SU-DHL-6 (cell line): Measurements from ENCODE around the gene EPHB1.

Source experiments
- H2AFZ ChIP-seq: fragments of 200-600 bp; sonication (generic); 2 replicates; pipeline ENCODE4 v1.6.1; 2014; ENCODE audit warnings: low read depth, mild to moderate bottlenecking, moderate library complexity, mixed read lengths, antibody characterized with exemption, low read length; ENCODE audit not compliant: severe bottlenecking
- H3F3A ChIP-seq: fragments of 200-600 bp; shearing (Covaris generic); 2 replicates; pipeline ENCODE4 v1.6.0; 2016; ENCODE audit warnings: antibody characterized with exemption, mild to moderate bottlenecking; ENCODE audit not compliant: insufficient read depth
- H3K27ac ChIP-seq: fragments of 200-600 bp; sonication (generic); 2 replicates; pipeline ENCODE4 v1.5.1; 2016; ENCODE audit warnings: low read depth, mild to moderate bottlenecking, low read length, moderate library complexity, mixed read lengths
- H3K27me3 ChIP-seq: fragments of 200-600 bp; sonication (generic), shearing (Covaris generic); 2 replicates; pipeline ENCODE4 v1.6.0; 2014; ENCODE audit warnings: mild to moderate bottlenecking, low read length
- H3K36me3 ChIP-seq: fragments of 200-600 bp; sonication (generic); 2 replicates; pipeline ENCODE4 v1.6.1; 2014; ENCODE audit warnings: mild to moderate bottlenecking, low read length, mixed read lengths
- H3K4me2 ChIP-seq: fragments of 300-600, 200-600 bp; shearing (Covaris generic), sonication (generic); 2 replicates; pipeline ENCODE4 v1.6.0; 2014; ENCODE audit warnings: low read length, low read depth, mild to moderate bottlenecking; ENCODE audit not compliant: poor library complexity, severe bottlenecking
- H3K4me3 ChIP-seq: fragments of 200-600 bp; sonication (generic); 2 replicates; pipeline ENCODE4 v1.5.1; 2014; ENCODE audit warnings: antibody characterized with exemption, low read length, mild to moderate bottlenecking, mixed read lengths; ENCODE audit not compliant: insufficient read depth, poor library complexity, severe bottlenecking
- H3K79me2 ChIP-seq: fragments of 200-600 bp; sonication (generic); 2 replicates; pipeline ENCODE4 v1.6.1; 2014; ENCODE audit warnings: mild to moderate bottlenecking, low read length, moderate library complexity; ENCODE audit not compliant: insufficient read depth
- H3K9ac ChIP-seq: fragments of 200-600 bp; sonication (generic); 2 replicates; pipeline ENCODE4 v1.7.0; 2014; ENCODE audit warnings: mild to moderate bottlenecking, low read length
- H3K9me2 ChIP-seq: fragments of 200-600 bp; sonication (generic); replicated peaks from 2 replicates; pipeline ENCODE4 v1.6.1; 2014; ENCODE audit warnings: low read length; ENCODE audit not compliant: insufficient read depth
- H3K9me3 ChIP-seq: fragments of 200-600 bp; sonication (generic); 2 replicates; pipeline ENCODE4 v1.6.1; 2014; ENCODE audit warnings: low read length, mixed read lengths; ENCODE audit not compliant: insufficient read depth
- H4K20me1 ChIP-seq: fragments of 200-600 bp; sonication (generic); 2 replicates; pipeline ENCODE4 v1.6.1; 2014; ENCODE audit warnings: low read depth, mild to moderate bottlenecking, antibody characterized with exemption, low read length, moderate library complexity, mixed read lengths
- EZH2phosphoT487 ChIP-seq: fragments of 200-600 bp; sonication (generic), shearing (Covaris generic); conservative IDR thresholded peaks from 2 replicates; pipeline ENCODE4 v1.6.1; 2018; ENCODE audit warnings: mild to moderate bottlenecking, antibody characterized with exemption, low read length, moderate library complexity, mixed read lengths
- TF ChIP-seq, protein P1 (sequence below): fragments of 200-600 bp; sonication (generic); IDR thresholded peaks from one replicate; pipeline ENCODE4 v1.5.1; 2017; ENCODE audit warnings: antibody characterized with exemption, mild to moderate bottlenecking, low read length, moderate library complexity; ENCODE audit not compliant: insufficient read depth, poor library complexity, severe bottlenecking

EPHB1 gene

DNA sequence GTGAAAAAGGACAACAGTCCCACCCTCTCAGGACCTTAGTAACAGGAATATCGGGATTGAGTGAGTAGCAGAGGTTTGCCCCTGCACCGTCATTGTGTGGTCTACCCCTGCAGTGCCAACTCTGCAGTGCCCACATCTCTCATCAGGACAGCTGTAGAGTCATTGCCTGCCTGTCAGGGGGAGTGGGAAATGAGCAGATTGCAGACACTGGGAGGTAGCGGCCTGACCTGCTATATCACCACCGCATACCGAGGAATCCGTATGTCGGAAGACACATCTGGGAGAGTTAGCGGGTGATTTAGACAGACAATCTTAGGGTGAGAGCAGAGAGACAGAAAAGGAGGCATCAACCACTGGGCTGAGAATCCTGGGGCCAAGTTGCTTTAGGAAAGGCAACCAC, 218.1 kb downstream of the EPHB1 start:
- Histone ChIP-seq H4K20me1 (no peaks in the 10 kb centered on the region), H3K36me3 (no peaks in the 10 kb centered on the region), H3K79me2 (no peaks in the 10 kb centered on the region), H3K4me2 (no peak overlapping the region), H3K27ac (no peak overlapping the region), H3K4me3 (no peak overlapping the region), H2AFZ (no peak overlapping the region), H3K9ac (no peak overlapping the region), H3K9me3 (no peaks in the 10 kb centered on the region), H3K9me2 (no peaks in the 10 kb centered on the region), H3F3A (no peaks in the 10 kb centered on the region), H3K27me3 (no peaks in the 10 kb centered on the region)
- TF ChIP-seq, protein P1, sequence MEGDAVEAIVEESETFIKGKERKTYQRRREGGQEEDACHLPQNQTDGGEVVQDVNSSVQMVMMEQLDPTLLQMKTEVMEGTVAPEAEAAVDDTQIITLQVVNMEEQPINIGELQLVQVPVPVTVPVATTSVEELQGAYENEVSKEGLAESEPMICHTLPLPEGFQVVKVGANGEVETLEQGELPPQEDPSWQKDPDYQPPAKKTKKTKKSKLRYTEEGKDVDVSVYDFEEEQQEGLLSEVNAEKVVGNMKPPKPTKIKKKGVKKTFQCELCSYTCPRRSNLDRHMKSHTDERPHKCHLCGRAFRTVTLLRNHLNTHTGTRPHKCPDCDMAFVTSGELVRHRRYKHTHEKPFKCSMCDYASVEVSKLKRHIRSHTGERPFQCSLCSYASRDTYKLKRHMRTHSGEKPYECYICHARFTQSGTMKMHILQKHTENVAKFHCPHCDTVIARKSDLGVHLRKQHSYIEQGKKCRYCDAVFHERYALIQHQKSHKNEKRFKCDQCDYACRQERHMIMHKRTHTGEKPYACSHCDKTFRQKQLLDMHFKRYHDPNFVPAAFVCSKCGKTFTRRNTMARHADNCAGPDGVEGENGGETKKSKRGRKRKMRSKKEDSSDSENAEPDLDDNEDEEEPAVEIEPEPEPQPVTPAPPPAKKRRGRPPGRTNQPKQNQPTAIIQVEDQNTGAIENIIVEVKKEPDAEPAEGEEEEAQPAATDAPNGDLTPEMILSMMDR = no peak
- TF ChIP-seq EZH2phosphoT487 = no peak

DNA sequence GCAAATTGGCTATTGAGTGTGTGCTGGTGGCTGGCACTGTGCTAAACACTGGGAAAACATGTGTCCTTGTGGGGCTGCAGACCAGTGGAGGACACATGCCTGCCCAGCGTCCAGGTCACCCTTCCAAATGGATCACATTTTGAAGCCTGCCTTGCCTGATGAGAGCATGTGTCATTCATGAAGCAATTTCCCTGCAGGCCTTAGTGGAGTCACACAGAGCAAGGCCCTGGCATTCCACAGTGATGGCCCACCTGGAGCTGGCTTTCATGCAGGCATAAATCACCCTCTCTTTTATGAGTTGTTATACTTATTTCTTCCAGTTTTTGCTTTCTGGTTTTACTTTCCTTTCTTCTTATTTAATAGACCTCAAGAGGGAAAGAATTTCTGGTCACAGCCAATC, 219.5 kb downstream of the EPHB1 start:
- no peaks in the 10 kb centered on the region for H4K20me1 ChIP-seq
- no peaks in the 10 kb centered on the region for H3F3A ChIP-seq
- no peaks in the 10 kb centered on the region for H3K36me3 ChIP-seq
- no peak overlapping the region for H3K27ac ChIP-seq
- no peak overlapping the region for H3K4me2 ChIP-seq
- no peak overlapping the region for H2AFZ ChIP-seq
- H3K9me2 ChIP-seq = no peaks in the 10 kb centered on the region
- no peak for TF ChIP-seq EZH2phosphoT487
- TF ChIP-seq, protein P1 = no peak
- H3K9ac ChIP-seq = no peak overlapping the region
- H3K27me3 ChIP-seq = no peaks in the 10 kb centered on the region
- H3K9me3 ChIP-seq = no peaks in the 10 kb centered on the region
- no peaks in the 10 kb centered on the region for H3K79me2 ChIP-seq
- H3K4me3 ChIP-seq = no peak overlapping the region

DNA sequence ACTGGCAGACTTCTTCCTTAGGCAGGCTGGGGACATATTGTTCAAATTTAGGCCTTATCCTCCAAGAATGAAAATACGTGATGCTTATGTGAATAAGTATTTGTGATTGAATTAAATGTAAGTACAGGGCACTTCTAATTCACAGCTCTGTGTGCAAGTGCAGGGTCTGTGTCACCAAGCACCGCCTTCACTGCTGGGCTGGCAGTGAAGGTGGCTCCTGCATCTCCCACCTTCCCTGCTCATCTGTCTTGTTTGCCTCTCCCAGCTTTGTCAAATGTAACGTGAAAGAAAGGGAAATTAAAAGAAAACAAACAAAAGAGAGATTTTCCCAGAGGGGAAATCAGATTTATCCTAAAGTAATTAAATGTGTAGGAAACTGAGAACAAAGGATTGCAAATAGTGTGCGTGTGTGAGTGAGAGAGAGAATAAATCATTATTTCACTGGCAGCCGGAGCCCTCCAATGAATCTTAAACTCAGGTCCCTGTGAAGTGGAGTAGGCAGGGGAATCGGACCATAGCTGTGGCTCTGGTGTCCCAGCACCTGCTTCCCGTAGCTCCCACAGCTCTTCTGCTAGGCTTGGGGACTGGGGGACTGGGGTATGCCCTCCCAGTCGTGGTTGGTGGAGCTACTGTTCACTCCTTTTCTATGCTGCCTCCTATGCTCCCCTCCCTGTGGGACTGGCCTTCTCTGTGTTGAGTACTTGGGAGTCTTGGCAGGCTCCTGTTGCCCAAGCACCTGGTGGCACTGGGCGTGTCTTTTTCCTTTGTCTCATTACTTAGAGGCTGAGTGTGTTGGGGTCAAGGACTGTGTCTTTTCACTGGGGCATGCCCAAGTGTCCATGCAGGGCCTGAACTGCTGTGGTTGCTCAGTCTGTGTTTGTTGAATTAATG, 222.2 kb downstream of the EPHB1 start:
- Histone ChIP-seq H3K79me2 (no peaks in the 10 kb centered on the region), H3K4me3 (no peak overlapping the region), H3F3A (no peaks in the 10 kb centered on the region), H4K20me1 (no peaks in the 10 kb centered on the region), H3K4me2 (no peak overlapping the region), H2AFZ (no peak overlapping the region), H3K27me3 (no peaks in the 10 kb centered on the region), H3K9ac (no peak overlapping the region), H3K9me2 (no peaks in the 10 kb centered on the region), H3K36me3 (no peaks in the 10 kb centered on the region), H3K9me3 (no peaks in the 10 kb centered on the region), H3K27ac (no peak overlapping the region)
- TF ChIP-seq, protein P1 = no peak
- no peak for TF ChIP-seq EZH2phosphoT487
